Limb (tissue), 2 donors: ENCODE data around the gene FHIT.

Source experiments
- DNase-seq, 2 donors: peaks; one replicate each; pipeline ENCODE4 v3.0.0-alpha.2; 2016; ENCODE audit errors: extremely low spot score in 2 of 2

The FHIT gene

DNA sequence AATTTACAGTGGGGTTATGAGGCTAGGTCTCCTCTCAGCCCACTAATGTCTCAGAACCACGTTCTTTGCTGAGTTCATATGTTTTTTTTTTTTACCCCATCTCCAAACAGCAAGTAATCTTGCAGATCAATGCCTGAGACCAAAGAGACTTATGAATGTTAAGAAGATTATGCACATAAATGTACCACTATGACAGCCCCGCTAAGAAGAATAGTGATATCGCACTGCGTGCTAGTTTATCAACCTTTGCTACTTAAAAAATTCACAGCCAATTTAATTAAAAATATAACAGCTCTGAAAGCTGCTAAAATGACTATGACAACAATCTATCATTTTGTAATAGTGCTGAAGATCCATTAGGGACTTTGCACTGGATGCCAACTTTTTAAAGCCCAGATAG is 1462.5 kb downstream of the FHIT start:
- no peak for DNase-seq

DNA sequence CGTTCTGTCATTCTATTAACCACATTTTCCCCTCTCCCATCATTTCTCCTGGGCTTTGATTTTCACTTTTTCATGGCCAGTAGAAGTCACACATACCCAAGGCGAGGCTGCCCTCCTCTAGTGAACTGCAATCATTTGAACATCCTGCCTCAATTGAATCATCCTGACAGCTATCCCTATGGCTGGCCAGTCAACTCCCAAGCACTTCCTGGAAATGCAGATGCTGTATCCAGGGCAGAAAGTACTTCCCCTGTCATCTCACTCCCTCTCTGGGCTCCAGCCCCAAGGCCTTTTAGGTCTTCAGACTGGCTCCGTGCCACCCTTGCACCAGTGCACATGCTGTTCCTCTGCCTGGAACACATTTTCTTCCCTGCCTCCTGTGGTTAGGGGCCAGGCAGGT is 1463.1 kb downstream of the FHIT start:
- no peak for DNase-seq

DNA sequence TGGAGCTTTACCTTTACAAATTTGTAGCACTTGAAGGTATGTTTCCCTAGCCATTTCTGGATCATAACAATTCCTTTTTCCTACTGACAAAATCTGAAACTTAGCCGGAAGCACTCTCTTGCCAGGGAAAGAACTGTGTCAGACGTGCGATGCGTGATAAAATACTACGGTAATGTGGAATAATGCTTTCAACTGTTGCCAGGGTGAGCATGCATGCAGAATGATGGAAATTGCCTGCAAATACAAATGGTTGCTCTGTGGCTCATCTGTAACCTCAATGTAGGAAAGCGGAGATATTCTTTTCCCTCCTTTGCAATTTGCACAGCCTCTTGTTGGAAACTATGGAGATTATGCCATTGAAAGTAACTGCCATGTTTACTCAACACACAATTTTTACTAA is 1464.9 kb downstream of the FHIT start:
- DNase-seq = no peak

DNA sequence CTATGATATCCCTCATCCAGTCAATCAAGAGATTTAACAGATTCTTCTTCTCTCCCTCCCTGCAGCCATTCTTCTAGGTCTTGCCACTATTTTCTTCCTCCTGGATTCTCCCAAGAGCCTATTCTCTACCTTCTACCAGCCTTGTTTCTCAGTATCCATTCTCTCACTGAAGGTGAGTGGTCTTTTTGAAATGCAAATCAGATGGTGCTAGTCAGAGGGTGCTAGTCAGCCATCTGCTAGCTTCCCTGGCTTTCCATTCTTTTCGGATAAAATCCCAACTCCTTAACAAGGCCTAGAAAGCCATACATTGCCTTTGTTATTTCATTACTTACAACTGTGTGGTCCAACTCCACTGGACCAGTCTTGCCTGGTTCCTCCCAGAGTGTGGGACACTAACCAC is 1467.1 kb downstream of the FHIT start:
- DNase-seq = no peak

DNA sequence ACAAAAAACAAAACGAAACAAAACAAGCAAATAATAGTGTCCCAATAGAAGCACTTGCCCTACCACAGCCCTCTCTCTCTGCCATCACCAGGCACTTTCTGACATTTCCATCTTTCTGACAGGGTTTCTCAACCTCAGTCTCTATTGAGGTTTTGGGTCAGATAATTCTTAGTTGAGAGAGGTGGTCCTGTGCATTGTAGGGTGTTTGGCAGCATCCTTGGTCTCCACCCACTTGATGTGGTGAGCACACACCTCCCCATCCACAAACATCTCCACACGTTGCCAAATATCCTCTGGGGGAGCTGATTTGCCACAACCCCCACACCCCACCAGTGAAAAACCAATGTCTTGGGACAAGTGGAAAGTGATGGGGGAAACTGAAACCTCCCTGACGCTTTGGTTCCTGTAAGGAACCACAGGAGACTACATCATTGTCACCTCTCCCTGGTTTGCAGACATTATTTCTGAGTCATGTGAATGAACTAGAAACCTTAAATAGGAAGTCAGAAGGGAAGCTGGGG is 1467.7 kb downstream of the FHIT start:
- no peak for DNase-seq

DNA sequence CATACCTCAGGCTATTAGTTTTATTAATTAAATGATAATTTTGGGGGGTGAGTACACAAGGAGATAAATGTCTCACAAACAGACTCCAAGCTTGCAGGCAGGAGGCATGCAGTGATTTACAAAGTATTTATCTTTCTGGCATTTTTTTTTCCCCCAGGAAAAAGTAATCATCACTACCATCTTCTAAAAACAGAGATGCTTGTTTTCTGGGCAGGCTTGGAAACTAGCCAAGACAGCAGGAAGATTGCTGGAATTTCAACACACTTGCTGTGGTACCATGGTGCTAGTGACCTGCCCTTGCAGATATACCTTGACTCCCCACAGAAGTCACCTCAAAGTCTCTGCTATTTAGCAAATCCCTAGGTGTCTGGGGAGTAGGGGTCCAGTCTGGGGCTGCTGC is 1468.6 kb downstream of the FHIT start:
- no peak for DNase-seq

DNA sequence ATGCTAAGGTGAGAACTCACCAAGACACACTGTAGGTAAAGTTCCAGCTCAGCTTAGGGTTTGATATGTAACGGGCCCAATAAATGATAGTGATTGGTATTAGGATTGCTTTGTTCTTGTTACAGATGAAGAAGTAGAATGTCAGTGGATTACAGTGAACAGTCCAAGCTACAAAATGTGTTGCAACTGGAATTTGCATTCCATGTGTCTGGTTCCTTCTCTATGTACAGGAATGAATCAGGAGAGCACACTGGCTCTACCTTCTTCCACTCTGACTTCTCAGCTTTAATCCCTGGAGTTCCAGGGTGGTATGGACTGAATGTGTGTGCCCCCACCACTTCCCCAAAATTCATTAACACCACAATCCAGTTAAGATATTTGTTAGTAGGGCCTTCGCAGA is 1471.0 kb downstream of the FHIT start:
- no peak for DNase-seq

DNA sequence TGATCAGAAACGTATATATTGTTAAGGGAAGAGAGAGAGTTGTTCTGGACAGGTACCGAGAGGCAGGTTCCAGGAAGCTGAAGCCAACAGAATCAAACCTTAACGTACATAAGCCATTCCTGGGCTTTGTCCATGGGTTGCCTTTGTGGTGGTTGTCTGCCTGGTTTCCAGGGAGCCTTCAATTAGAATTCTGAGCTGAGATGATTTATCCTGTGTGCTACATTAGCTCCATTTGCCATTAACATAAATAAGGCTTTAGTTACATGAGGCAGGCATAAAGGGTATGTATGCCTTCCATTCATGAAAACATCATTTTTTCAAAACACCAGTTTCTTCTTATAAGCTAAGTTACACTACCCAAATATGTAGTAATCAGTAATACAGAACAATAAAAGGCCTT is 1472.0 kb downstream of the FHIT start:
- DNase-seq = no peak

DNA sequence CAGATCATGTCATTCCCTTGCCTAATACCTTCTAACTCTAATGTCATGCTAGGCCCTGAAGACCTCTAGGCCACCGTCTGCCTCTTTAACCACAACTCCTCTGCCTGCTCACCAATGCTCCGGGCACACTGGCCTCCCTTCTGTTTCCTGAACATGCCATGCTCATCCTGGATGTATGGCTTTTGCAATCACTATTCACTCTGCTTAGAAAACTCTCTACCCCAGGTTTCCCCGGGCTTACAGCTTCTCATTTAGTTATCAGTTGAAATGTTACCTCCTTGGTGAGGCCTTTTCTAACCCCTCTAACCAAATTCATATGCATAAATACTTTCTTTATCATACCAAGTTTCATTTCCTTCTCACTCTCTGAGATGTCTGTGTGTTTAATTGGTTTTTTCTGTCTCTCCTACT is 1473.6 kb downstream of the FHIT start:
- DNase-seq = no peak

DNA sequence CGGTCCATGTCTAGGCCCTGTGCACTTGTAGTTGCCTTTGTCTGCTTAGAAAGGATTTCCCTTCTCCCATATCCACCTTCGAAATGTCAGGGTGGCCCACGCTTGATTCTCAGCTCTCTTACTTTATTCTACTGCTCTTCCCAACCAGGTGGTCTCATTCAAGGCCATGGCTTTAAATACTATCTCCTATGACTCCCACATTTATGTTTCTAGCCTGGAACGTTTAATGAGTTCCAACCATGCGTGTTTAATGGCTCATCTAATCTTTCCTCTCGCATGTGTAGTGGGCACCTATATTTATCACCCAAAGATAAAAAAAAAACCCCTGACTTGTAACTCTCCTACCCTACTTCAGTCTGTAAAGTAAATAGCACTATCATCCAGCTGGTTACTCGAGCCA is 1474.2 kb downstream of the FHIT start:
- no peak for DNase-seq

DNA sequence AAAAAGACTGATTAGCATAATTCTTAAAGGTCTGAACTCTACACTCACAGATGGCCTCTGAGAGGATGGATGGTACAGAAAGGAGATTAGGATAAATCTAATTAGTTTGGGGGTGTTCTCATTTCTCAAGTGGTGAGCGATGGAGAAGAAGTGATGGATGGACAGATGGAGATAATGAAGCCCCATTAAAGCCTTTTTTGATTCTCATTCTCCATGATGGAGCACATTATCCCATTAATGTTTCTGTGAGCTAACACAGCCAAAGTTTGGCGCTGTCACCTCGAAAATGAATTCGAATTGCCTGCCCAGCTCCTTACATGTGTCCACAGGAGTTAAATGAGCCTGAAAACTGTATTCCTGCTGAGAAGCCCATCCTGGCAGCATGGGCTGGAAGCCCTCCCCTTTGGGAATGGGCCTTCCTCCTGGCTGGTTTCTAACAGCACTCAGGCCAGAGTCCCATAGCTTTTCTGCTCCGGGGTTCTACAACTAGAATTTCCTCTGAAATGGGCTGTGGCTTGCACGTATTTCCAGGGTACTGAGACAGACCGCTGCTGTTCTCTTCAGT is 1475.4 kb downstream of the FHIT start:
- DNase-seq = no peak

DNA sequence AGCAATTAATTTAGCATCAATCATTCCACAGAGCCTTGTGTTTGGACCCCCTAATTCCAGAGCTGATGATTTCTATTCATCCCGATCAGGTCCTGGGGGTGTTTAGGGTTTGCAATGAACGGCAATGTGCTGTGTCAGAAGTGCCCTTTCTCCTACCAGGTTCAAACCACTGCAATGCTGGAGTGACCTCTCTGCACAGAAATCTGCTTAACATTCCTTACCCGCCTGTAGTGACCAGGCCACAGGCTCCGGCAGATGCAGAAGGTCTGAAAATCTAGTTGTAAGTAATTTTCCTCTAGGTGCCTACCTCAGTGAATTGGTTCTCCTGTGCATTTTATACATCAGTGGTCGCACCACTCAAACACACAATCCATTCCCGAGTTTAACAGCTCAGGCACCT is 1476.1 kb downstream of the FHIT start:
- DNase-seq = no peak

DNA sequence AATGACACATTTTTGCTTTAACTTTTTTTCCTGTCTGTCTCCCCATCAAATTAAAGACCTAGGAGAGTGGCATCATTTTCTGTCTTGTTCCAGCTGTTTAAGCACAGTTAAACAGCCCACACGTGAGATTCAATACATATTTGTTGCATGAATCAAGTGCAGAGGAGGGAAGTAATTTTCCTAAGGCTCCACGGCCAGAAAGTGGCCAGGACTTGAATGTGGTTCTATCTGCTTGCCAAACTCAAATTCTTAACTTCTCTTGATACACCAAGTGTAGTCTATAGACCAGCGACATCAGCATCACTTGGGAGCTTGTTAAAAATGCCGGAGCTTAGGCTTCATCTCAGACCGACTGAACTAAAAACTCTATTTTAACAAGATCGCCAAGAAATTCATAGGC is 1476.6 kb downstream of the FHIT start:
- peak in 1 of 2 donors; percentile 7 for DNase-seq

DNA sequence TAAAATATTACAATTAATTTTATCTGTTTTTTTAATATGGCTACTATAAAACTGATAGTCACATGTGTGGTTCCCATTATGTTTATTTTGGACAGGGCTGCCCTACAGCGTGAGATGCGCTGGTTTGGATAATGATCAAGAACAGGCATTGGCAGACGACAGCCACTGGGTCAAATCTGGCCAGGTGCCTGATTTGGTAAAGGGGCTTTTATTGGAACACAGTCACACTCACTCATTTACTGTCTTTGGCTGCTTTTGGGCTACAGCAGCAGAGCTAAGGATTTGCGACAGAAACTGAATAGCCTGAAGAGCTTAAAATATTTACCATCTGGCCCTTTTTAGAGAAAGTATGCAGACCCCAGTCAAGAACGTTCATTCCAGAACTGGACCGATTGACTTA is 1477.3 kb downstream of the FHIT start:
- DNase-seq = peak in 1 of 2 donors; percentile 12

DNA sequence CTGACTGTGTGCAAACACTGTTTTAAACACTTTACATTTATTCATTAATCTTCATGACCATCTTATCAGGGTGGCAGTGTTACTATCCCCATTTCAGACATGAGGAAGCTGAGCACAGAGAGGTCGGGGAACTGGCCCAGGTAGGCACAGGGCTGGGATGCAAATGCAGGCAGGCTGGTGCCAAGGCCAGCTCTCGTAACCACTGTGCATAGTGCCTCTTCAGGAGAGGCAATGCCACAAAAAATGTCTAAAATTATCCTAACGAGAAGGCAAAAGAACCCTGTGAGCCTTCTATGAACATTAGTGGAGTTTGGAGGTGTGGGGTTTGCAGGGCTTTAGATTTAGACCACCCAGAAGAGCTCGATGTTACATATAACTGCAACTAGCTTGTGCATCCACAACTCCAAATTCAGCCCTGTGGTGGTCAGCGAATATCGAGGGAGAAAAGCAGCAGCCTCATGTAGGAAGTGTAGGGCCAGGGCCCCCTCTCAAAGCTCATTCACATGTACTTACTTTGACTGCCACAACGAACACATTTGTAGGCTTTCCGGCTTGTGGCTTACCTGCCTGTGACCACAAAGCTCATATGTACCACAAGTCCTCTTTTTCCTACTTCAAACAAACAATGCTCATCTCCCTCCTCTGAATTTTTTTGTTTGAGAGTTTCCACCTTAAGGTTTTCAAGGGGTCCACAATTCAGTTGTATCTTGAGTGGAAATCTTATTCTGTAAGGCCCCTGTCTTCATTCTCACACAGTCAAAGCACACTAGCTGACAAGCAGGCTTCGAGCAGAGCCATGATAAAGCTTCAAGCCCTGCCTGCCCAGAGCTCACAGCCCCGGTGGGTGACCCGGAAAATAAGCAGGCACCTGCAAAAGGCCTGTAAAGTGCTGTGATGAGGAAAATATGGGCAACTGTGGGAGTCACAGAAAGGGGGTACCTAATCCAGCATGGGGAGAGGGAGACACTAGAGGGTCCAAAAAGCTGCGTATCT is 1478.5 kb downstream of the FHIT start:
- DNase-seq = no peak

DNA sequence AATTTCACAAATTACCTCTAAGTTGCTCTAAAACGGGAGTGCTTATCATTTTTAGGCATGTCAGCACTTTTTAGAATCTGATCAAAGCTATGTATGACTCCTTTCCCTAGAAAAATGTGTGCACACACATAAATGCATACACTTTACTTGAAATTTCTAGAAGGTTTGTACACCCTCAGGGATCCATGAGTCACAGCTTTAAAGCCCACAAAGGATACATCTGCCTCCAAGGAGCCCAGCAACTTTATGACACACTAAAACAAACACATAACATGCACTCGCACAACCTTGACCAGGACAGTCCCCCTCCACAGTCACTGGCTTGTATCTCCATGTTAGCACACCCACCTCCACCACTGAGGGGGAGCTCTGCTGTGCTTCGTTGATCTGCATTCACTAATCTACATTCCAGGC is 1479.5 kb downstream of the FHIT start:
- no peak for DNase-seq

DNA sequence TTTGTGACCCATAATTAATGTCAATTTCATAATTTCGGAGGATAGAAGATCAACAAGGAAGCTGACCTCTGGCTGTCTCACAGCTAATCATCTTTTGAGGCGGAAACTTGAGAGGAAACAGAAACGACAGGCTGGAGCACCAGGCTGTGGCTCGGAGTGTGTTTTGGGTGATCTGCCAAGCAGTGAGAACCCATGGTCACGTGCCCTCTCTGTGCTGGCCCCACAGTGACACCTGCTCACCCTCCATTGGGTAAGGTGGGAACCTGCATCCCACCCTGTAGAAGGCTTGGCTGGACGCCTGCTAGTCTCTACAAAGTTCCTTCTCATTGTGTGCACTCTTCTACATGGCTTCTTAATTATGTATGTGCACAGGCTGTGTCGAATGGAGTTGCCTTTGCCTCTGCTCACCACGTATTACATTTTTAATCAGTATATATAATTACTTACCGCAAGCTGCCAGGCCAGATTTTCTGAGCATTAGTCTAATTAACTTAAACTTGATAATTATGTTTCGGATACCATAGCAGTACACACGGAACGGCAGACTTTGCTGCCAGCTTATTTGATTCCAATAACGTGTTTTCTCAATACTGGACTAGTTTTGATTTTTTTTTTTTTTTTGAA is 1482.0 kb downstream of the FHIT start:
- no peak for DNase-seq

DNA sequence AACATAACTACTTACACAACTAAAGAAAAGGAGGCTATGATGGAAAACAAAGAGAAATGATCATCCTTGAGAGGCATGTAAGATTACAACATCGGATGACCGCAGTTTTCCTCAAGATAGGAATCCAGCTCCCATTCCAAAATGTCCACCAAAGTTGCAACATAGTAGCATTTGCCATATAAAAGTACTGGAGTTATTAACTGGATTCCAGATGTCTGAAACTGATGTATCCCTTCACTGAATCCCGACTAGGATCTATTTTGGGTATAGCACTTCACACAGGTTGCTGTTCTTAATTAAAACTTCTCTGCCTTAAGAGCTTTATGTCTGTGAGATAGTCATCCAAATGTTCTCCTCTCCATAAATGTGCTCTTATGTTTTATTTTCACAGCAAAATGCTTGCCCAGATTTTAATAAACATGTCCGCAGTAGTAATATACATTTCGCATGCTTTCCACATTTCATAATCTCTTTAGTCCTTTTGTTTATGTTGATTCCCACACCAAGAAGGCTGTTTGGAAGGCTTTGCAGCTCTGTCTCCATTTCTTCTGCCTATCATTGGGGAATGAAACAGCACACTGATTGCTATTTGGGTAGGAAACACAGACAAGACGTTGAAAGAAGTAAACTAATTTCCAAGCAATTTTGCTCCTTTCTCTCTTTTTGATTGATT is 1484.9 kb downstream of the FHIT start:
- DNase-seq = no peak

DNA sequence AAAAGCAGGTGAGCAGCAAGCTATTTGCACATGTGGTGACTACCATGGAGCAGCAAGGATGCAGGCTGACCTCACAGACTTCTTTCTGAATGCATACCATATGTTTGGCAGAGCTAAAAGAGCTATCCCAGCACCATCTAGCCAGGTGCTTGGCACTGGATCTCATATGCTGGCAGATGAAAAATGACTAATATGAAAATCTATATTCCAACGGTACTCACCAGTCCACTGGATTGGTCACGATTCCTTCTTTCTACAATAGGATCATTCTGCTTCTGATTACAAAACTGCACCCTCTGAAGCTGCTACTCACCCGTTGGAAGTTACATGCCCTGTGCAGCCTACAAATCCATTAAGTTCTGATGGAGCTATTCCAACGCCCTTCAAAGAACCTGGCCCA is 1487.1 kb downstream of the FHIT start:
- DNase-seq = peak in 1 of 2 donors; percentile 69

DNA sequence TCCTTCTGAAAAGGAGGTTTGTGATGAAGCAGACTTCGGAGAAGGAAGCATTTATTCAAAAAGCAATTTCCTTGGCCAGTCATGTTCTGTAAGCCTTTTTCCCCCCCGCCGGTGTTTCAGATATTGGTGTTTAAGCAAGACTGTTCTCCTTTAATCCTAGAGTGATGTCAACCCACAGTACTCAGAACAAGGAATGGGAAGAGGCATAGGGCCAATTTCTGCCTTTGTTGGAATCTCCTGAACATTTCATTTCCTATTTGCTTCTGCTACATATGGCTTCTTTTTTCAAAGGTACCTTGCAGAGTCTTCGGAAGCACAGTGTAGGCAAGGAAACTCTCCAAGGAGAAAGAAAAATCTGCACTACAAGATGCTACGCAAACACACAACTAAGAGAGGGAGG is 1488.3 kb downstream of the FHIT start:
- peak in 1 of 2 donors; percentile 36 for DNase-seq

DNA sequence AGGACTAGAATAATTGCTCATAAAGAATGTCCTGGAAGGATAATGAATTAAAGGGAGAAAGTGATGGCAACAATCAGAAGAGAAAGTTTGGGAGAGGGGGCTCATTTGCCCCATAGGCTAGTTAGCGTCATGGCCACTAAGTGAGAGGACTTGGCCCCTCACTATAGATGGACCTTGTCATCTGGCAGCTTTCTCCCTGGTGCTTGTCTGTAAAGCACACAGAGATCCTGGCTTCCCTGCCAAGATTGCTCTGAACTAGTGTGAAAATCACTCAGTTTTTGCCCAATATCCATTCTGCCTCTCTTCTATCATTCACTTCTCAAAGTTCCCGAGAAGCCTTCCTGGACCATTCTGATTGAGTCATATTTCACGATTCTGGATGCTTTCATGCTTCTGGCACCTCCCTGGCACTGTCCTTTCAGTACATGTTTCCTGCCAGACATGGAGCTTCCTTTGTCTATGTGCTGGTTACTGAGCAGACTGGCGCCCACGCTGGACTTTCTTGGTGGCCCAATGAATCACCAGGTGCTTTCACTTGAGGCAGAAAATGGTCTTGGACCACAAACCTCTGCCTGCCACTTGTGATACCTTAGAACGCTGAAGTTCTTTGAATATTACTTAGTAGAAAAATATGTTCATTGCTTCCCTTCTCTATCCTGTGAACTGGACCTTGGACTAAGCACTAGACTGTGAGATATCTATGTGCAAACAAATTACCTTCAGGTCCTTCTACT is 1491.8 kb downstream of the FHIT start:
- DNase-seq = no peak
